Stimulated activated memory B cell treated with anti-CD40 and anti-IgM and Interleukin-4, amounts not matched to agents 10 μg/mL and 1 μg/mL and 100 μg/mL, for 72 hours (primary cell): ENCODE measurements around the gene CEP131.

Experiments
- ATAC-seq: fragments of 150-1000 bp; cut with Tn5 transposase; 2 replicates; pipeline ENCODE4 v1.10.0; 2021
- H3K27ac Mint-ChIP-seq: one replicate; pipeline ENCODE4 v1.8.0; 2022; ENCODE audit warnings: mild to moderate bottlenecking, mixed read lengths
- H3K27me3 Mint-ChIP-seq: one replicate; pipeline ENCODE4 v1.8.0; 2022; ENCODE audit warnings: mixed read lengths
- H3K36me3 Mint-ChIP-seq: one replicate; pipeline ENCODE4 v1.8.0; 2022; ENCODE audit warnings: mixed read lengths
- H3K4me1 Mint-ChIP-seq: one replicate; pipeline ENCODE4 v1.8.0; 2022; ENCODE audit warnings: mixed read lengths
- H3K4me3 Mint-ChIP-seq: one replicate; pipeline ENCODE4 v1.8.0; 2022; ENCODE audit warnings: mild to moderate bottlenecking, moderate library complexity, mixed read lengths
- H3K9me3 Mint-ChIP-seq: one replicate; pipeline ENCODE4 v1.8.0; 2022; ENCODE audit warnings: mixed read lengths

CEP131 gene

DNA sequence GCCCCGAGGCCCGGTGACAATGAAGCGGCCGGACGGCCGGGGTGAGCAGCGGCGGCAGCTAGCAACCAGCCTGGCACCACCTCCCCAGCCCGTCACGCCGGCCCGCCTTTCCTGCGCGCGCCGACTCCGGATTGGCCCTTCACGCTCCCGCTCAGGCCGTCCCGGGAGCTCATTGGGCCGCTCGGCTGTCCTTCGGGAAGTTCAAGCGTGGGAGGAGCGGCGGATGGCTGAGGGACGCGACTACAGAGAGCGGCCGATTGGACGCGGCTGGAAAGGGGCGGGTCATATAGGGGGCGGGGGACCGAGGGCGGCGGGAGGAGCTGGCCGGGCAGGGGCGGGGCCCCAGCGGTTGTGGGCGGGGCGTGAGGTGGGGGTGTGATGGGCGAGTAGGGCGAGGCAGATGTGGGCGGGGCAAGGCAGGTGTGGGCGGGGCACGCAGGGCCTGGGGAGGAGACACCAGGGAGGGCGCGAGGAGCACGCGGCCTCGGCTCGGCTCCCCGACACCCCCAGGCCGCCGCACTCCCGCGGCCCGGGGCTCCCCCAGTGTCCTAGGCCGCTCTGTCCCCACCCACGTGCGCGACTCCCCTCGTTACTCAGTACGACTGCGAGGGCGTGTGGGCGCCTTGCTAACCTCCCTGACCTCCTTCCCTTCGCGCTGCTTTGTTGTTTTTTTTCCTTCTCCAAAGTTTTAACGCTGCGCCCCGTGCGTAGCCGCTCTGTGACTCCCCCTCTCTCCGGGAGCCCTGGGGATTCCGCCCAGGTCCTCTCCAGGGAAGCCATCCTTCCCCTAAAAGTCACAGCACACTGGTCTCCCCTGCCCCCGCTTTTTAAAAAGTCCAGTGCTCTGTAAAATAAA, at the start of gene CEP131:
Gene CEP131, minus strand, starts transcription at position 60 of the 856 bp plus-strand sequence. CDS start 2,909 bp downstream, outside the sequence.
- H3K9me3 Mint-ChIP-seq = peaks cover 2% of the 10 kb centered on the region
- peak; percentile 97 for ATAC-seq
- H3K4me1 Mint-ChIP-seq = peaks cover 29% of the 10 kb centered on the region
- H3K27ac Mint-ChIP-seq = peak within 1 kb of the TSS; percentile 94
- peaks cover 19% of the 10 kb centered on the region for H3K36me3 Mint-ChIP-seq
- H3K4me3 Mint-ChIP-seq = peak within 1 kb of the TSS; percentile 89
- H3K27me3 Mint-ChIP-seq = no peaks in the 10 kb centered on the region

DNA sequence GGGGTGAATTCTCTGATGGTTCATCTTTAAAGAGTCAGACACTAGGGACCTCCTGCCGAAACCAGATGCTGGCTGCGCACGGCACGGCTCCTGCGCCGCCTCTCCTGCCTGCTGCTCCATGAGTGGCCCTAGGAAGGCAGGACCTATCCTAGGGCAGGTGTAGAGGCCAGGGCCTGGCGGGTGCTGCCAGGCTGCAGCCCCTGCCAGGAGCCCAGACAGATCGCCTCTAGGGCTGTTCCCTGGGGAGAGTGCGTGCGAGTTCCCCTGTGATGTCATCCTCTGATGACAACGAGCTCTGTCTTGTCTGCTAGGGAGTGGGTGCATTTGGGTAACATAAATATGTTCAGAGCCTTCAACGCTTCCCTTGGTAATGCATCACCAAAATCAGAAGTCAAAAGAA, 48.5 kb upstream of the CEP131 start:
- Mint-ChIP-seq H3K36me3 (peaks cover 47% of the 10 kb centered on the region), H3K4me3 (no peak overlapping the region), H3K27me3 (no peaks in the 10 kb centered on the region), H3K4me1 (no peaks in the 10 kb centered on the region), H3K27ac (no peak overlapping the region), H3K9me3 (no peaks in the 10 kb centered on the region)
- peak; percentile 12 for ATAC-seq

GRCh38 chr17:81270279-81270678, 47.5 kb upstream of the CEP131 start:
- H3K4me1 Mint-ChIP-seq = no peaks in the 10 kb centered on the region
- no peak for ATAC-seq
- H3K27ac Mint-ChIP-seq = no peak overlapping the region
- peaks cover 48% of the 10 kb centered on the region for H3K36me3 Mint-ChIP-seq
- no peak overlapping the region for H3K4me3 Mint-ChIP-seq
- H3K27me3 Mint-ChIP-seq = no peaks in the 10 kb centered on the region
- no peaks in the 10 kb centered on the region for H3K9me3 Mint-ChIP-seq

DNA sequence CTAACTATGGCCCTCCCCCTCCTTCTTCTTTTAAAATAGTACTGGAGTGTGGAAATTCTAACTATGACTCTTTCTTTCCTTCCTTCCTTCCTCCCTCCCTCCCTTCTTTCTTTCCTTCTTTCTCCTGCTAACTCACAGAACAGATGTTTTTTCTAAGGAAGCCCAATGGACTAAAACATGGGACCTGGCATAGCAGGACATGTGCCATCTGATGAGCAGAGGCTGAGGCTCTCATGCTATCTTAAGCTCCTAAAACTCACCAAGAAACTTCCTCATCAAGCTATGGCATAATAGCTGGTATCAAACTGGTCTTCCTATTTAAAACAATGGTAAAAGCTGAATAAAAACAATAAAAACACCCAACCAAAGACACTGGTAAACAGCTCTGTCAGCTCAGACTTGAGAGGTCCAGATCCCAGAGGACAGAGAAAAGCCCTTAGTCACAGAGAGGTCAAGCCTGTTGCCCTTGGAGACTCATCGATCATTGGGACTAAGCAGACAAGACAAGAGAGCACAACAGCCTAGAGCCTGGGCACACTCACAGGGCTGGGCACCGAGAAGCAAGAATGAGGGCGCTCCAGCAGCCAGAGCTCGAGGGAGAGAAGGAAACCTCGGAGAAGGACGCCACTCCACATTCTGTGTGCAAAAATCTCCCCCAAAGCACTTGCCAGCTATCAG, 44.8 kb upstream of the CEP131 start:
- Mint-ChIP-seq H3K4me3 (no peak overlapping the region), H3K4me1 (no peaks in the 10 kb centered on the region), H3K27me3 (no peaks in the 10 kb centered on the region), H3K9me3 (no peaks in the 10 kb centered on the region), H3K36me3 (peaks cover 47% of the 10 kb centered on the region), H3K27ac (no peak overlapping the region)
- ATAC-seq = no peak

DNA sequence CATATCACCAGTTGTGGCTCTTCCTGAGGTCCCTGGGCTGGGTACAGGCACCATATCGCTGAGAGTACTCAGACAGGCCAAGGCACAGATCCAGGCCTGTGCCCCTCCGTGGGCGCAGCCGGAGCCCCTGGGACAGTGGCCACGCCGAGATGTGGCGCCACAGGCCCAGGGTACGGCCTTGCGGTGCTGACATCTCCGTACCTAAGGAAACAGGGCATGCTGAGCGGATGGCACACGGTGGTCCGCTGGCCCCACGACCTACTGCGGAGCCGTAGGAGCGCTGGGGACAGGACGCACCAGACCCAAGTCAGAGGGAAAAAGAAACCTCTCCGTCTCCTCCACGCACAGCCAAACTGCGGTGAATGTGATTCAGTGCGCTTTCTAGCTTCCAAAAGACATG, 42.8 kb upstream of the CEP131 start:
- Mint-ChIP-seq H3K4me1 (no peaks in the 10 kb centered on the region), H3K36me3 (peaks cover 60% of the 10 kb centered on the region), H3K4me3 (no peak overlapping the region), H3K27ac (no peak overlapping the region), H3K27me3 (no peaks in the 10 kb centered on the region), H3K9me3 (no peaks in the 10 kb centered on the region)
- no peak for ATAC-seq

GRCh38 chr17:81264640-81265039, 41.9 kb upstream of the CEP131 start:
- no peak overlapping the region for H3K4me3 Mint-ChIP-seq

GRCh38 chr17:81263371-81264181, 40.8 kb upstream of the CEP131 start:
- peaks cover 56% of the 10 kb centered on the region for H3K36me3 Mint-ChIP-seq
- H3K9me3 Mint-ChIP-seq = no peaks in the 10 kb centered on the region
- peaks cover 10% of the 10 kb centered on the region for H3K4me1 Mint-ChIP-seq
- no peak overlapping the region for H3K4me3 Mint-ChIP-seq
- no peaks in the 10 kb centered on the region for H3K27me3 Mint-ChIP-seq
- ATAC-seq = no peak
- H3K27ac Mint-ChIP-seq = no peak overlapping the region

More at GRCh38 chr17:81264640-81265039, 41.9 kb upstream of the CEP131 start:
- H3K9me3 Mint-ChIP-seq = no peaks in the 10 kb centered on the region
- no peak for ATAC-seq
- peaks cover 60% of the 10 kb centered on the region for H3K36me3 Mint-ChIP-seq
- H3K4me1 Mint-ChIP-seq = peaks cover 6% of the 10 kb centered on the region
- H3K27me3 Mint-ChIP-seq = no peaks in the 10 kb centered on the region
- H3K27ac Mint-ChIP-seq = no peak overlapping the region

DNA sequence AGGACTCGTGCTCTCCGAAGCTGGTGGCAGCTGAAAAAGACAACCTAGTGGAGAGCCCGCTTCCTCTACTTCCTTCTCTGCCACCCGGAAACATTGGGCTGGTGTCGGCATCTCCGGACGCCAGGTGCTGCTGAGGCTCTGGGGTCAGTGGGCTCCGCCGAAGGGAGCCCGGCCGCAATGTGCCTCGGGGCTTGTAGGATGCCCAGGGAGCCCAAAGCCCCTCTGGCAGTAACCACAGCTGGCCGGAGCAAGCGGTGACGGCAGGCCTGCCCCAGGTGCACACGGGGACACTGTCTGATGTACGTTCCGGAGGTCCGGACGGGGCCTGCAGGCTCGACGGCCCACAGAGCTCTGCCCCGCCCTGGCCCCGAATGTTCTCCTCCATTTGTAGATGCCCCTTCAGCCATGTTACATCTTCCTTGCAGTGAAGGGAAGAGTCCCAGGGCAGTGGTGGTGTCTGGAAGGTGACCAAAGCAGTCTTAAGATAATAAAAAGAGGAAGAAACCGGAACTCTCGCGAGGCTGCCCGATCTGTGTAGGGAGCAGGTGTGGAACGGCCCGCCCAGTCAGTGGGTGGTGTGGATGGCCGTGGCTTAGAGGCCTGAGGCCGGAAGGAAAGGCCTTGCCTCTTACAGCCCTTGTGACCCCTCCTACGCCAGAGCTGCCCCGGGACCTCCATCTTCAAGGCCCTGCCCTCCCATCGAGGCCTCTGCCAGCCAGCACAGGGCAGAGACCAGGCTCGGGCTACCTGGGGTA, 39.0 kb upstream of the CEP131 start:
- no peak overlapping the region for H3K4me3 Mint-ChIP-seq
- peaks cover 42% of the 10 kb centered on the region for H3K36me3 Mint-ChIP-seq
- ATAC-seq = no peak
- no peaks in the 10 kb centered on the region for H3K27me3 Mint-ChIP-seq
- no peaks in the 10 kb centered on the region for H3K9me3 Mint-ChIP-seq
- no peak overlapping the region for H3K27ac Mint-ChIP-seq
- H3K4me1 Mint-ChIP-seq = peaks cover 10% of the 10 kb centered on the region

GRCh38 chr17:81261096-81261495, 38.3 kb upstream of the CEP131 start:
- H3K36me3 Mint-ChIP-seq = peaks cover 41% of the 10 kb centered on the region
- no peak for ATAC-seq

GRCh38 chr17:81260641-81261040, 37.9 kb upstream of the CEP131 start:
- Mint-ChIP-seq H3K4me3 (no peak overlapping the region), H3K4me1 (peaks cover 10% of the 10 kb centered on the region), H3K9me3 (no peaks in the 10 kb centered on the region), H3K27ac (no peak overlapping the region), H3K27me3 (no peaks in the 10 kb centered on the region), H3K36me3 (peaks cover 37% of the 10 kb centered on the region)
- no peak for ATAC-seq

More at GRCh38 chr17:81261096-81261495, 38.3 kb upstream of the CEP131 start:
- Mint-ChIP-seq H3K9me3 (no peaks in the 10 kb centered on the region), H3K4me3 (no peak overlapping the region), H3K27me3 (no peaks in the 10 kb centered on the region), H3K4me1 (peaks cover 10% of the 10 kb centered on the region), H3K27ac (no peak overlapping the region)

GRCh38 chr17:81260171-81260570, 37.4 kb upstream of the CEP131 start:
- no peak overlapping the region for H3K4me3 Mint-ChIP-seq
- H3K9me3 Mint-ChIP-seq = no peaks in the 10 kb centered on the region
- H3K27me3 Mint-ChIP-seq = no peaks in the 10 kb centered on the region
- no peak for ATAC-seq
- H3K36me3 Mint-ChIP-seq = peaks cover 32% of the 10 kb centered on the region
- H3K27ac Mint-ChIP-seq = no peak overlapping the region
- H3K4me1 Mint-ChIP-seq = peaks cover 10% of the 10 kb centered on the region

- Mint-ChIP-seq H3K4me1 (peaks cover 10% of the 10 kb centered on the region), H3K9me3 (no peaks in the 10 kb centered on the region), H3K27me3 (no peaks in the 10 kb centered on the region), H3K4me3 (no peak overlapping the region), H3K27ac (no peak overlapping the region), H3K36me3 (peaks cover 26% of the 10 kb centered on the region)
- no peak for ATAC-seq
Observed at GRCh38 chr17:81259058-81259605, 36.4 kb upstream of the CEP131 start.

- Mint-ChIP-seq H3K9me3 (no peaks in the 10 kb centered on the region), H3K4me3 (no peak overlapping the region), H3K27me3 (no peaks in the 10 kb centered on the region), H3K4me1 (peaks cover 18% of the 10 kb centered on the region), H3K27ac (no peak overlapping the region), H3K36me3 (peaks cover 34% of the 10 kb centered on the region)
- ATAC-seq = no peak
Observed at GRCh38 chr17:81258292-81258691, 35.5 kb upstream of the CEP131 start.

- ATAC-seq = no peak
- H3K4me1 Mint-ChIP-seq = peaks cover 24% of the 10 kb centered on the region
- no peak overlapping the region for H3K4me3 Mint-ChIP-seq
- H3K27ac Mint-ChIP-seq = no peak overlapping the region
- no peaks in the 10 kb centered on the region for H3K9me3 Mint-ChIP-seq
- H3K36me3 Mint-ChIP-seq = peaks cover 39% of the 10 kb centered on the region
- no peaks in the 10 kb centered on the region for H3K27me3 Mint-ChIP-seq
Observed at GRCh38 chr17:81257533-81257932, 34.8 kb upstream of the CEP131 start.
